GM13976 (cell line): ENCODE measurements around the gene BIRC3.
"Not testable (repeated sequence)": the region's sequence is repeated elsewhere in the genome, so short reads cannot be mapped to it uniquely, and the experiment has no call there.

ENCODE experiments used
- DNase-seq: peaks from one replicate; pipeline ENCODE4 v3.0.0; 2012; ENCODE audit warnings: low spot score
- in situ Hi-C: fragments of 300-500 bp; cut with MboI; formaldehyde crosslinking; loops from one replicate; pipeline ENCODE4 v1.12.0; 2022; ENCODE audit warnings: low sequenced_read_pairs, mixed read lengths, inconsistent platforms; ENCODE audit not compliant: unreplicated experiment
- TF ChIP-seq, protein P1 (sequence below): IDR thresholded peaks from 2 replicates; pipeline ENCODE4 v1.5.1; 2012; ENCODE audit warnings: borderline replicate concordance, mild to moderate bottlenecking; ENCODE audit not compliant: insufficient read depth; ENCODE audit errors: extremely low read depth, missing control alignments, control extremely low read depth

BIRC3 gene

DNA sequence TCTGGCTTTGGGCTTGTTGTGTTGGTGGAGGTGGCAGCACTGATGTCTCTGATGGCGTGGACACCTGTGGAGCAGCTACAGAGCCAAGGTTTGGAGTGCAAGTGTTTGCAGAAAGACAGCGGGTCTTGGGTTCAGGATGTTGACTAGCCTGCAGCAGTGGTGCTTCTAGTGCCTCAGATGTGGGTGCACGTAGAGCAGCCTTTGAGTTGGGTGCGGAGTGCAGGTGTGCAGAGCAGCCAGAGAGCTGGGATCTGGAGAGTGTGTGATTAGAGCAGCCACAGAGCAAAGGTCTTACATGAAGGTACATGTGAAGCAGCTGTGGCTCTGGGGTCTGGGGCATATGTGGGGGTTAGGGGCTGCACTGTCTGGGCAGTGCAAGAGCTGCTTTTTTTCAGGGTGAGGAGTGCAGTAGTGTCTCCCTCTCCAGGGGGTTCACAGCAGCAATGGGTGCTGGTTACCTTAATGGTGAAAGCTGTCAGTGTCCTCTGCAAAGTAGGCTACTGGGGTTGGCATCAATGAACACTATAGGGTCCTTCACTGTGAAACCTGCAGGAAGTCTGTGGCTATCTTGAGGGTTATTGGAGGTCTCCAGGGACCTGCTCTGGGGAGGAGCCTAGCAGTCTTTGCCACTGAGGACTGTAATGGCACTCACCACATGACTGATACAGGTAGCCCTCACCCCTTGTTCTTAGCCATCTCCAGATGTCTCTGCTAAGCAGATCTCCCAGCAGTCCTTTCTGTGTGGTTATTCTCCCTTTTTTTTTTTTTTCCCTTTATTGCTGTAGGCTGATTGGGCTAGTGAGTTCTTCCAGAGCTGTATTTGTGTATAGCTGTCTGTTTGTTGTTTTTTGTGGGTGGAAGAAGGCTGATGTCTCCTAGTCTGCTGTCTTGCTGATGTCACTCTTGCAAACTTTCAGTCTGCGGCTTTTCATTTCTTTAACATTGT is 44.1 kb downstream of the BIRC3 start:
- DNase-seq: no peak
- TF ChIP-seq, protein P1, sequence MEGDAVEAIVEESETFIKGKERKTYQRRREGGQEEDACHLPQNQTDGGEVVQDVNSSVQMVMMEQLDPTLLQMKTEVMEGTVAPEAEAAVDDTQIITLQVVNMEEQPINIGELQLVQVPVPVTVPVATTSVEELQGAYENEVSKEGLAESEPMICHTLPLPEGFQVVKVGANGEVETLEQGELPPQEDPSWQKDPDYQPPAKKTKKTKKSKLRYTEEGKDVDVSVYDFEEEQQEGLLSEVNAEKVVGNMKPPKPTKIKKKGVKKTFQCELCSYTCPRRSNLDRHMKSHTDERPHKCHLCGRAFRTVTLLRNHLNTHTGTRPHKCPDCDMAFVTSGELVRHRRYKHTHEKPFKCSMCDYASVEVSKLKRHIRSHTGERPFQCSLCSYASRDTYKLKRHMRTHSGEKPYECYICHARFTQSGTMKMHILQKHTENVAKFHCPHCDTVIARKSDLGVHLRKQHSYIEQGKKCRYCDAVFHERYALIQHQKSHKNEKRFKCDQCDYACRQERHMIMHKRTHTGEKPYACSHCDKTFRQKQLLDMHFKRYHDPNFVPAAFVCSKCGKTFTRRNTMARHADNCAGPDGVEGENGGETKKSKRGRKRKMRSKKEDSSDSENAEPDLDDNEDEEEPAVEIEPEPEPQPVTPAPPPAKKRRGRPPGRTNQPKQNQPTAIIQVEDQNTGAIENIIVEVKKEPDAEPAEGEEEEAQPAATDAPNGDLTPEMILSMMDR: no peak
- in situ Hi-C loops: no loop called here

DNA sequence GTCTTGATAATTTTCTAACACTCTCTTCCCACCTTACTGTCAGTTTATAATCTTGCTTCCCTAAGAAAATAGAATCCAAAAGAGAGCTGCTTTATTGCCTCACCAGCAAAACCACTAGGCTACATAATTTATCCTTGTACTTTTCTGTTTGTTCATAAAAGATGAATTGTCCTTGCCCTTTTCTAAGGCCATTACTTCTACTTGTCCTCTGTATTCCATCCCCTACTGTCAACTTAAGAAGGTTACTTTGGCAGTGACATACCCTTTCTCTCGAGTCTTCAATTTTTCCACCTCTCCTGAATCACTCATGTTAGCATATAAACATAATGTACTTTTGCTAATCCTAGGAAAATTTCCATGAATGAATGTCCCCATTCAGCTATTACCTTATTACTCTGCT is 47.7 kb downstream of the BIRC3 start:
- in situ Hi-C loops: no loop called here
- TF ChIP-seq, protein P1: no peak
- DNase-seq: no peak

DNA sequence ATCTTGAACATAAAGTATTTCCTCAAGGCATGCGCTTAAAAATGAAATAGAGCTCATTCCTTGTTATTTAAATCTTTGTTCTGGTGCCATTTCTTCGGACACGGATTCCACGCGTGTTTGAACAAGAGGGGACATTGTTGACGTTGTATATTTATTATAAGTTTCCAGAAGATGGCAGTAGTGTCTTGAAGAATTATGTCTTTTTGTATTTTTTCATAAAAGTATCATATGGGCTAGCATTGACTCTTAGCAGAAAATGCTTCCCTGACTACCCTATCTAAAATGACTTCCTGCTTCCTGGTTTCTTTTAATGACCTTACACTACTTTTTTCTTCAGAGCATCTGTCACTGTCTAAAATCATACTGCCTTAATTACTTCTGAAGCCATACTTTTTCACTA is 50.1 kb downstream of the BIRC3 start:
- TF ChIP-seq, protein P1: no peak
- DNase-seq: no peak
- in situ Hi-C loops: no loop called here

DNA sequence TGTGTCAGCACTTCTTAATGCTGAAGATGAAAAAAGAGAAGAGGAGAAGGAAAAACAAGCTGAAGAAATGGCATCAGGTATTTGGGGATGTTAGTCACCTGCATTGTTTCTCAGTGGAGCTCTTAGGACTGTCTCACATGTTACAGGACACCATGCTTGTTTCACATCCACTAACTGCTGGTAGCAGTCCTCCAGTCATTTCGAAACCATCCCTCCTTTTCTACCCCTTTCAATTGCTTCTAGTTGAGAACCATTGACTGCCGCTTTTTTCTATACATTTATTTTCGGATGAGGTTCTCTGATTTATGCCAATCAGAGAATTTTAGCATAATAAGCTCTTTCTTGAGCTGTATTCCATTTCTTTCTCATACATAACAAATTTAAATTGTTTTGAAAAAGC is 51.2 kb downstream of the BIRC3 start:
- TF ChIP-seq, protein P1: no peak
- peak; percentile 81 for DNase-seq
- in situ Hi-C loops: no loop called here

DNA sequence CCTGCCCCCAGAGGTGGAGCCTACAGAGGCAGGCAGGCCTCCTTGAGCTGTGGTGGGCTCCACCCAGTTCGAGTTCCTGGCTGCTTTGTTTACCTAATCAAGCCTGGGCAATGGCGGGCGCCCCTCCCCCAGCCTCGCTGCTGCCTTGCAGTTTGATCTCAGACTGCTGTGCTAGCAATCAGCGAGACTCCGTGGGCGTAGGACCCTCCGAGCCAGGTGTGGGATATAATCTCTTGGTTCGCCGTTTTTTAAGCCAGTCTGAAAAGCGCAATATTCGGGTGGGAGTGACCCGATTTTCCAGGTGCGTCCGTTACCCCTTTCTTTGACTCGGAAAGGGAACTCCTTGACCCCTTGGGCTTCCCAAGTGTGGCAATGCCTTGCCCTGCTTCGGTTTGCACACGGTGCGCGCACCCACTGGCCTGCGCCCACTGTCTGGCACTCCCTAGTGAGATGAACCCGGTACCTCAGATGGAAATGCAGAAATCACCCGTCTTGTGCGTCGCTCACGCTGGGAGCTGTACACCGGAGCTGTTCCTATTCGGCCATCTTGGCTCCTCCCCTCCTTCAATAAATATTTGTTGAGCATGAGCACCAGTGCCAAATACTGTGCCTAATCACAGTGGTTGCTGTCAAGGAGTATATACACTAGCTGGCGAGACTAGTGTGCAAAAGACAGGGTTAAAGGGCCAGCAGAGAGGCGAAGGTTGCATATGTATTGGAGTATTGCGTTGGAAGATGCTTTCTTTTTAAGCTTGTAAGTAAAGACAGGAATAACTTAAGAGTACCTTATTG is 57.5 kb downstream of the BIRC3 start:
- in situ Hi-C loops: loop anchor here (25.0 kb wide), 1 partner anchor 112 kb away; no protein-coding TSS in a partner anchor
- DNase-seq: not testable (repeated sequence)

DNA sequence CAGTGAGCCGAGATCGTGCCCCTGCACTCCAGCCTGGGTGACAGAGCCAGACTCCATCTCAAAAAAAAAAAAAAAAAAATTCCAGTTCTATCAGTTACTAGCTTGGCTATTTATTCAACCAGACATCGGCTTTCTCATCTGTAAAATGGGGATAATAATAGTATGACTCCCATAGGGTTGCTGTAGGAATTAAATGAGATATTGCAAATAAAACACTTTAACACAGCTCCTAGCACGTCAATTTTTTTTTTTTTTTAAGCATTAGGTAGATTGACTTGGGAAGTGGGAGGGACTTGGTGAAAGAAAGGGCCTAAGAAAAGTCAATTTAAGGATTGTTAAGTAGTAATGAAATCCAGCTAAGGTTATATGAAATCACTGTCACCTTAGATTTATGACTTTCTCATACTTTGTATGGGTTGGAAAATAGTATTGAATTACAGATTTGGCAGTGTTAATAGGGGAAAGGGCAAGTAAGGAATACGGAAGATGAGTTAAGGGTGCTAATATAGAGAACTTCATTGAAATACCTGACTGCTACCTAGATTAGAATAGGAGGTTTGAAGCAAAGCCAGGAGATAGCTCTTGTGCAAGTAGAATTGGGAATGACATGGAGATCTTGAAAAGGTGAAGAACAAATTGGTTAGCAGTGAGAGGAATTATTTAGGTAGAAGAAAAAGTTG is 58.6 kb downstream of the BIRC3 start:
- no peak for DNase-seq
- TF ChIP-seq, protein P1: no peak
- in situ Hi-C loops: loop anchor here (25.0 kb wide), 1 partner anchor 111 kb away; no protein-coding TSS in a partner anchor

DNA sequence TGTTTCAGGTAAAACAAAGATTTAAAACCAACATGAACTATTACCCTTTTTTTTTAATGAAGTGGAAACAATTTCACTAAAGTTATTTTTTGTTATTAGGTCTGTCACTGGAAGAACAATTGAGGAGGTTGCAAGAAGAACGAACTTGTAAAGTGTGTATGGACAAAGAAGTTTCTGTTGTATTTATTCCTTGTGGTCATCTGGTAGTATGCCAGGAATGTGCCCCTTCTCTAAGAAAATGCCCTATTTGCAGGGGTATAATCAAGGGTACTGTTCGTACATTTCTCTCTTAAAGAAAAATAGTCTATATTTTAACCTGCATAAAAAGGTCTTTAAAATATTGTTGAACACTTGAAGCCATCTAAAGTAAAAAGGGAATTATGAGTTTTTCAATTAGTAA is 60.6 kb downstream of the BIRC3 start:
- DNase-seq: no peak
- in situ Hi-C loops: loop anchor here (25.0 kb wide), 1 partner anchor 109 kb away; no protein-coding TSS in a partner anchor
- TF ChIP-seq, protein P1: no peak
